T-helper 22 cell (primary cell): Measurements from ENCODE around the gene NFE2L1.
"Not testable (repeated sequence)": the region's sequence is repeated elsewhere in the genome, so short reads cannot be mapped to it uniquely, and the experiment has no call there.

ENCODE experiments used
- DNase-seq: peaks from one replicate; pipeline ENCODE4 v3.0.0-alpha.2; 2020; ENCODE audit warnings: low read depth

The NFE2L1 gene

GRCh38 chr17:48047741-48048383 lies at the start of gene NFE2L1:
NFE2L1 (plus strand) TSS chr17:48048359; CDS start chr17:48051119, 2,760 bp downstream.
- peak; percentile 98 for DNase-seq

DNA sequence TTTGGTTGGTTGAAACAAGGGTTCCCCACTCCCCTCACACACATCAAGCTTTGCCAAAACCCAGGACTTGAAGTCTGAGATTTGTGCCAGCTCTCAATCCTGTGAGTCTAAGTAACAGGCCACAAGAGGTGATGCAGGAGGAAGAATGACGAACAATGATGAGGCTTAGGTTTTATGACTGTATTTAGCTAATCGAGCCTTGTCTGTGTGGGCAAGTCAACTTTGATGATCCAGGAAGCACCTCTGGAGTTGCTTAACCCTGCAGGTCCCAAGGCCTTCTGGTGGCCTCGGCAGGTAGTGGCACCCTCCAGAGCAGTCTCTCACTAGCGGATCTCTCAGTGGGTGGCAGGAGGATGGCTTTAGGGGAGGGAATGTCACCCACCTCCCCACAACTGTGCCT lies 48.6 kb upstream of the NFE2L1 start:
- no peak for DNase-seq

DNA sequence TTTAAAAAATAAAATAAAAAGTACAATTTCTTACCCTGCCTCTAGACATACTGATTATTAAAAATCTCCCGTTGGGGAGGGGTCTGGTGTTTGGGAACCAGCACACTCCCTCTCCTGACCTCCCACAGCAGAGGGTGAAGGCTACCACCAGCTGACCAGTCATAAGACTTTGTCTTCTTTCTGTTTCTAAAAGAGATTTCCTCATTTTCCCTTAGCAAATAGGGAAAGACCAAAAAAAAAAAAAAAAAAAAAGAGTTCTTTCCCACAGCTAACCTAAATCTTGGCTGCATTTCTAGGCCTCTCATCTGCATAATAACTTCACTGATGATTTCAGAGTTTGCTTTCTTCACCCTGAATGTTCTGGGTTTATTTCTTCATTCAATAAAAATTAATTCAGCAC lies 47.0 kb upstream of the NFE2L1 start:
- DNase-seq: no peak

- not testable (repeated sequence) for DNase-seq
These were observed 46.5 kb upstream of the NFE2L1 start for GRCh38 chr17:48001657-48002056.

DNA sequence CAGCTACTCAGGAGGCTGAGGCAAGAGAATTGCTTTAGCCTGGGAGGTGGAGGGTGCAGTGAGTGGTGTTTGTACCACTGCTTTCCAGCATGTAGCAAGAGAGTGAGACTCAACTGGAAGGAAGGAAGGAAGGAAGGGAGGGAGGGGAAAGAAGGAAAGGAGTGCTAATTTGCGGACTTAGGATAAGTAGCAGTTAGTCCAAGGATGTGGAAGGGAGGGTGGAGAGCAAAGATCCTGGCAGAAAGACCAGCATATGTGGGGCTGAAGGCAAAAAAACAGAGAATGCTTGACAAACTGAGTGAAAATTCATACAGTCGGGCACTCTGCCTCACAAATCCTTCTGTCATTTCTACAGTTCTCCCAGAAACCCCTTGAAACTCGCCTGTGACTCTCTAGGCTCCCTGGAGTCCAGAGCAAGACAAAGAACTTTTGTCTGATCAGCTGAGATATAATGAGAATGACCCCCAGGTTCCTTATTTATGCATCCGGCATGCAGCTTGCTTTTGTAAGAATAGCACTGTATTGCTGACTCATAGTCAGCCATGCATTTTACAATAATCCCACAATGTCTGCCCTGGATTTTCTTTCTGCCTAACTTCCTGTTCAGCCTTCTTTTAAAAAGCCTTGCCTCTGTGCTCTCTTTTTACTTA lies 45.8 kb upstream of the NFE2L1 start:
- DNase-seq: no peak

DNA sequence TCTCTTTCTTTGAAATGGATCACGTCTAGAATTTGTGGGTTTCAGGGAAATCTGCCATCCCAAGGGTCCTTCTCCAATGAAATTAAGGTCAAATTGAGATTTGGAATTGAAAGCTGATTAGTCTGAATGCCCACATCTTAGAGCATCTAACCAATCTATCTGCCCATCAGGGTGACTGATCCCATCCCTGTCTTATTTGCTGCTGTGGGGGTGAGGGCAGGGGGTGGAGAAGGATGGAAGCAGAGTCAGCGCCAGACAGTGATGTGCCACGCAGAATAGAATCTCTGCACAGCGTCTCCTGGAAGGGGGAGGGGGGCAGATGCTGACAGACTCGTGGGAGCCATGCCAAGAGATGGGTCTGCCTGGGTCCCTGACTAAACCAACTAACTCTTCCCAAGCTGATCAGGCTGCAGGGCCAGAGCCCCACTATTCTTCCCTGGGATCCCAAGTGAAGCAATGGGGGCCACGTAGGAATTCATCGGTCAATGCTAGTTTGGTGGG lies 45.2 kb upstream of the NFE2L1 start:
- DNase-seq: no peak

DNA sequence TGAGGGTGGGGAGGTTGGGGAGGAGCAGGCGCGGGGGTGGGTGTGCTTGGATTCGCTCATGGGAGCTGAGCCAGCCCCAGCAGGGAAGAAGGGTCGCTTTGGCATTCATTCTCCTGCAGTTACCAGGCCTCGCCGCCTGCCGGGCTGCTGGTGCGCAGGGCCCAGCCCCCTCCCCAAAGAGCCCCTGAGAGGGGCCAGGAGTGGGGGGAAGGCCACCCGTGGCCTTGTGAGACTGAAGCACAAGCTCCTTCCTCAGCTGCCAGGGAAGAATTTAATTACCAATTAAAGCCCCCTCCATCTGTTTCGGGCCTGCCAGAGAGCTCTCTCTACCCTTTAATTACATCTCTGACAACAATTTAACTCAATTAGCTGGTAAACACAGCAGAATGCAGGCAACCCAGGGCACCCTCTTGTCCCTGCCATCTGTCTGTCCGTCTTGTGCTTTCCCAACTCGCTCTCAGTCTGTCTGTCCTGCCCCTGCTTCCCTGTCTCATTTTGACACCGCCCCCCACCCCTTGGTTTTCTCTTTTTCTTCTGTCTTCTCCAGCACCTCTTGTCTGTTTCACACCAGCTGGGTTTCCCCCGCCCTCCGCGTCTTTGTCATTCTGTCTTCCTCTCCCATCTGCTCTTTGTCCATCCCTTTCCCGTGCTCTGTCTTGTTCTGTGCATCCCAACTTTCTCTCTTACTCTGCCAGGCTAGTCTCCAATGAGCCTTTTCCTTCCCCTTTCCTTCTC lies 44.6 kb upstream of the NFE2L1 start:
- DNase-seq: no peak

DNA sequence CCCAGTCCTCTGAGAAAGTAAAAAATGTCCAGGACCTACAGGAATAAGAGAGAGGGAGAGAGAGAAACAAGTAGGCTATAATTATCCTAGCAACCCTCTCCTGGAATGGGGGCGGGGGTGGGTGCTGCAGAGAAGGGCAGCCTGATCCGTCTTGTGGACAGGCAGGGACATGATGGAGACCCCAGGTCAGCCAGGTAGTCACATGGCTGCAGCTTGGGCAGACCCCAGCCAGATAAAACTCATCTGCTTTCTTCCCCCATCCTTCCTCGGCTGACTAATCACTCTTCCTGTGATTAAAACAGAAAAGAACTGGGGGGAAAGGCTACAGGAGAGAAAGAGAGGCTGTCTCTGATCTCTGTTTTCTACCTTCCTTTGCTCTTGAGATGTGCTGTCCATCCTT lies 43.2 kb upstream of the NFE2L1 start:
- no peak for DNase-seq

GRCh38 chr17:48006936-48007709 lies 41.0 kb upstream of the NFE2L1 start:
- no peak for DNase-seq

- DNase-seq: no peak
These were observed 38.0 kb upstream of the NFE2L1 start for GRCh38 chr17:48010193-48010592.

DNA sequence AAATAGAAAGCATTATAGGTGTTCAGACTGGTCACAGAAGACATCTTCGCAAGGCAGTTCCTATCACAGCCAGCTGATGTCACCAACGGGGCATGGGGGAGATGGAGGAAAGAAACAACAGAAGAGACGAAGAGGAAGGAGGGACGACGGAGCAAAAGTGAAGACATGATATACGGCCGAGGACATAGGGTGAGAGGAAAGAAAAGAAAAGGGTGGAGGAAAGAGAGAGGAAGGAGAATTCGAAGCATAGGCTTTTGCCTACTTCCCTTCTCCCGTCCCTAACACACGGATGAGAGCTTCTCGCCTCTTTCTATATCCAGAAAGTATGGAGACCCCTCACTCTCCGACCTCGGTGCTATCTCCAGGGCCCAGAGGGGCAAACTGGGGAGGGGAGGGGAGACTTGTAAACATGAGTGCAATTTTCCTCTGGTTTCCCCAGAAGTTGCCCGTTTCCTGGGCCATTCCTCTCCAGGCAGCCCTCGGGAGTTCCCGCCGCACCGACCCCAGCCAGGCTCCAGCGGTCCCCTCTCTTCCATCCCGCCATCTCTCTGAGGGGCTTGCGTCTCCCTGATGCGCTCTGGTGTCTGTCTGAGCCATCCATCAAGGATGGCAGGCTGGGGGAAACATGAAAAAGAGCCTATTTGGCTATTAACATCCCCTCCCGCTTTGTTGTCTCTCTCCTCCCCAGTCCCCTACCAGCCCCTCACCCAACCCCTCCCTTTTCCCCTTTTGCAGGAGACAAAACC lies 36.6 kb upstream of the NFE2L1 start:
- no peak for DNase-seq

GRCh38 chr17:48012151-48012520 lies 36.0 kb upstream of the NFE2L1 start:
- DNase-seq: peak; percentile 41

DNA sequence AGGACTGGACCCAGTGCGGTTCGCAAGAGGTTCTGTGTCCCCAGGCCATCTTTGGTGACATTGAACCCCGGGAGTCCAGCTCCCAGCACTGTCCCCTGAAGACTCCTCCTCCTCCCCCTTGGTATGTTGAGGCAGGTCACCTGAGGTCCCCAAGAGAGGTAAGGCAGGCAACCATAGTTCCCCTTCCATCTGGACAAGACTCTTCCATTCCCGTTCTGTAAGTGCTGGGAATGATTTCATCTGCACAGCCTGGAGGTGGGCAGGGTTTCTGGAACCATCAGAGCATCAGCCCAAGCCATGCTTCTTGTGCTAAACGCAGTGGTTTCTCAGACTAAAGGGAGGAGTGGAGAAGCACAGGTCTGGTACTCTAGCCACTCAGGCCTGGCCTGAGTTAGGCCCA lies 35.5 kb upstream of the NFE2L1 start:
- DNase-seq: no peak

DNA sequence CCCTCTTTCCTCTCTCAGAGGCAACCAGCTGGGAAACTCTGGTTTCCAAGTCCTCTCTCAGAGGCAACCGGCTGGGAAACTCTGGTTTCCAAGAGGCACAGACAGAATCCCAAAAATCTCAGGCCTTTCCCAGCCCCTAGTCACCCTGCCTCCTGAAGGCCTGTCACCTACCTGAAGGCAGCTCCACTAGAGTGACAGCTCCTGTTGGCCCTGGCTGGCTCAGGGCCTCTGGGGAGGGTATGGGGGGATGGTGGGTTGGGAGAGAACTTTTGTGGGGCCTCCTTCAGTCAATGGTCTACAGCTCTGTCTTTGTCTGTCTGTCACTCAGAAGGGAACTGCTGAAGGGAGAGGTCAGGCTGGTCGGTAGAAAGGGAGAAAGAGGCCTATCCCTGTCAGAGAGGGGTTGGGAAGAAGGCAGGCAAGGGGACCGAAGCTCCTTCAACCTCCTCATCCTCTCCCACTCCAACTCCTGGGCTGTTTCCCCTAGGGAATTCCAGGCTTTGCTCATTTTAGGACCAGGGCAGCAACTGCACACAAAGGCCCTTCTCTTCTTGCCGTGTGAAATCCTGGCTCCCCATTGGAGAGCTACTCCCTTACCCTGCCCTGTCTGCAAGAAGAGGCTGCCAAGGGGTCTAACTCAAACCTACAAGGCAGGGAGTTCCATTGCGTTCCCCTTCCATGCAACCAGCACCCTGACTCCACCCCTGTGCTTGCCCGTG lies 34.1 kb upstream of the NFE2L1 start:
- DNase-seq: no peak

DNA sequence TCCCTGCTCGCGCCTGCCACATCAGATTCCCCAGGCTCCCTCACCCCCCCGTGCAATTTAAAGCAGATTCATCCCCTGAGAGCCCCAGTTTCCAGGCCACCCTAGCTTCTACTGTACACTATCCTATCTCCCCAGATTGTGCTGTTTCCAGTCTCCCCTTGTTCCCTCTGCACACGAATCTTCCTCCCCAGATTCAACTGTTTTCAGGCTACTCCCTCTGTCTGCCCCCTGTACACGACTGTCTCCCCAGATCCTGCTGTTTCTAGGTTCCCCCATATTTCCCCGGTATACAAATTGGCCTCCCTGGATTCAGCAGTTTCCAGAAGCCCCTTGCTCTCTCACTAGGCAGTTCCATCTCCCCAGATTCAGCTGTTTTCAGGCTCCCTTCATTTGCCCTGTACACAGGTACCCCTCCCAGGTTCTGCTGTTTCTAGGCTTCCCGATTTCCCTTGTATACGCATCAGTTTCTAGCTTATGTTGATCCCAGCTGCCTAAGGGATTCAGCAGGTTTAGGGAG lies 33.5 kb upstream of the NFE2L1 start:
- DNase-seq: no peak

DNA sequence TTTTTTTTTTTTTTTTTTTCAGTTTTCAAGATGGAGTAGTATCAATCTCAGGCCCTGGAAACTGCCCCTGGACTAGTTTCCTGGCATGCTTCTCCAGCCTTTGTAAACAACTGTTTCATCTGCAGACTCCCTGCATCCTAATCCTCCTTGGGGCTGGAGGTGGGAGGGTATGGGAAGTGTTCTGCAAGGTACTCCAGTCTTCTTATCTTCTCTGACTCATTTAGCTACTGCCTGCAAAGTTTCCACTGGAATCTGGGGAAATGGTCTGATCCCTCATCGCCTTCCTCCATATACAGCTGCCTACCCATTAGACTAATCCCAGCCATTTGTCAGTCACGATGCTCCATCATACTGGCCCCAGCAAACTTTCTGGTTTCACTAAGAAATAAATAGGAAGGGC lies 32.0 kb upstream of the NFE2L1 start:
- no peak for DNase-seq

DNA sequence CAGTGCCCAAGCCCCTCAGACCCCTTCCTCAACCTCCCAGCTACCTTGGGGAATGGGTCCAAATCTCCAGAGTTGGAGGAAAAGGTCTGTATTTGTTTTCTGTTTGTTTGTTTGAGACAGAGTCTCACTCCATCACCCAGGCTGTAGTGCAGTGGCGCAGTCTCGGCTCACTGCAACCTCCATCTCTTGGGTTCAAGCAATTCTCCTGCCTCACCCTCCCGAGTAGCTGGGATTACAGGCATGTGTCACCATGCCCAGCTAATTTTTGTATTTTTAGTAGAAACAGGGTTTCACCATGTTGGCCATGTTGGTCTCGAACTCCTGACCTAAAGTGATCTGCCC lies 30.4 kb upstream of the NFE2L1 start:
- DNase-seq: not testable (repeated sequence)

GRCh38 chr17:48021934-48022333 lies 26.2 kb upstream of the NFE2L1 start:
- no peak for DNase-seq

DNA sequence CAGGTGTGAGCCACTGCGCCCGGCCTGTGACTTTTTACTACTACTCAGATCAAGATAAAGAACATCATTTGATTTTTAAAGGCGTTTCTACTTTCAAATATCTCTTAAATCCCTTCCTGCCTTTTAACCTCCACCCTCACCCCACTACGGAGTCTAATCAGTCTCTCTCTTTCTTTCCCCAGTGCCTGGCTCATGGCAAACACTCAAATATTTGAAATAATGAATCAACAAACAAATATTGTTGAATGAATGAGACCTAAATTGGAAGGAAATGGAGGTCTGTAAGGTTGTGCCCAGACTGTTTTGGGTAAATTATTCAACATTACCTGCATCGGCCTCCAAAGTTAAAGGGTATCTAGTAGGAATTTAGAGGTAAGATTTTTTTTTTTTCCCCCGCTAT lies 25.3 kb upstream of the NFE2L1 start:
- no peak for DNase-seq

- DNase-seq: peak; percentile 36
These were observed 24.6 kb upstream of the NFE2L1 start for GRCh38 chr17:48023400-48024148.
